DMS53 treated with DMSO at 0.1 percent for 48 hours (cell line): ENCODE measurements around the gene TRIO.

Experiments
- DNase-seq: peaks from one replicate; lab custom pipeline; 2025; ENCODE audit not compliant: unreplicated experiment; lab: John Stamatoyannopoulos, UW

The TRIO gene

DNA sequence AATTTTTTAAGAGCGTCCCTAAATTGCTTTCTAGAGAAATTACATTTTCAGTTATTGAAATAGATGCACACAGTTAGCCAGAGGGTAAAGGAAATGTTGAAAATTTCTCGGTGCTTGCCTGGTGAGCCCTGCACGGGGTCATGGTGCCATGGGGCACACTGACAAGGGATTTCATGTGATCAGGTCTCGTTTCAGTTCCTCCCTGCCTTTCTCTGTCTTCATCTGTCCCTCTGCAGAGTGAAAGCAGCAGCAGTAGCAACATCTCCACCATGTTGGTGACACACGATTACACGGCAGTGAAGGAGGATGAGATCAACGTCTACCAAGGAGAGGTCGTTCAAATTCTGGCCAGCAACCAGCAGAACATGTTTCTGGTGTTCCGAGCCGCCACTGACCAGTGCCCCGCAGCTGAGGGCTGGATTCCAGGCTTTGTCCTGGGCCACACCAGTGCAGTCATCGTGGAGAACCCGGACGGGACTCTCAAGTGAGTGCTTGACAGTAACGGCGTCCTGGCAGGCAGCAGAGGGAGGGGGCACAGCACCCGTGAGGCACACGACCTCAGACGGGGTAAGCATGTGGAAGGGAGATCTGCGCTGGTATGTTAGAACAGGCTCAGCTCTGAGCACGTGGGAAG lies 349.3 kb downstream of the TRIO start:
- no peak for DNase-seq

DNA sequence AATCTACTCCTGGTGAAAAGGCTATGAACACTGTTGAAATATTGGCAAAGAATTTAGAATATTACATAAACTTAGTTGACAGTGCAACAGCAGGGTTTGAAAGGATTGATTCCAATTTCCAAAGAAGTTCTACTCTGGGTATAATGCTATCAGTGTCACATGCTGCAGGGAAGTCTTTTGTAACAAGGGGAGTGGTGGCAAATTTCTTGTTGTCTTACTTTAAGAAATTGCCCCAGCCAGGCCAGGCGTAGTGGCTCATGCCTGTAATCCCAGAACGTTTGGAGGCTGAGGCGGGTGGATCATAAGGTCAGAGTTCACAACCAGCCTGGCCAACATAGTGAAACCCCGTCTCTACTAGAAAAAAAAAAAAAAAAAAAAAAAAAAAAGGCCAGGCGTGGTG lies 352.2 kb downstream of the TRIO start:
- DNase-seq = no peak

DNA sequence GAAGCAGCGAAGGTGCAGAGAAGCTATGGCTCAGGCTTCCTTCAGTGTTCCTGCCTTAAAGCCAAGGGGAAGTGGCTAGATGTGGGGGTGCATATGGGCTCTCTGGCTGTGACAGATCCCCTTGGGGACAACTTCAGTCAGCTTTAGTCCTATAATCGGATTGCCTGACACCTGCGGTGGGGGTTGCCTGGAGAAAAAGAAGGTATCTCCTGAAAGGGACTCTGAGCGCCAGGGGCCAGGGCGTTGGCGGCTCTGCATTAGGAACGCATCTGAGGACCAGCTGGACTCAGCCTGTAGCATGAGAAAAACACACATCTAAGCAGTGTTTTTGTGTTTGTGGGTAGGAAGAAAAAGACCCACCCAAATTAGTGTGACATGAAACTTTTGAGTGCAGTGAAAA lies 354.2 kb downstream of the TRIO start:
- DNase-seq = no peak

DNA sequence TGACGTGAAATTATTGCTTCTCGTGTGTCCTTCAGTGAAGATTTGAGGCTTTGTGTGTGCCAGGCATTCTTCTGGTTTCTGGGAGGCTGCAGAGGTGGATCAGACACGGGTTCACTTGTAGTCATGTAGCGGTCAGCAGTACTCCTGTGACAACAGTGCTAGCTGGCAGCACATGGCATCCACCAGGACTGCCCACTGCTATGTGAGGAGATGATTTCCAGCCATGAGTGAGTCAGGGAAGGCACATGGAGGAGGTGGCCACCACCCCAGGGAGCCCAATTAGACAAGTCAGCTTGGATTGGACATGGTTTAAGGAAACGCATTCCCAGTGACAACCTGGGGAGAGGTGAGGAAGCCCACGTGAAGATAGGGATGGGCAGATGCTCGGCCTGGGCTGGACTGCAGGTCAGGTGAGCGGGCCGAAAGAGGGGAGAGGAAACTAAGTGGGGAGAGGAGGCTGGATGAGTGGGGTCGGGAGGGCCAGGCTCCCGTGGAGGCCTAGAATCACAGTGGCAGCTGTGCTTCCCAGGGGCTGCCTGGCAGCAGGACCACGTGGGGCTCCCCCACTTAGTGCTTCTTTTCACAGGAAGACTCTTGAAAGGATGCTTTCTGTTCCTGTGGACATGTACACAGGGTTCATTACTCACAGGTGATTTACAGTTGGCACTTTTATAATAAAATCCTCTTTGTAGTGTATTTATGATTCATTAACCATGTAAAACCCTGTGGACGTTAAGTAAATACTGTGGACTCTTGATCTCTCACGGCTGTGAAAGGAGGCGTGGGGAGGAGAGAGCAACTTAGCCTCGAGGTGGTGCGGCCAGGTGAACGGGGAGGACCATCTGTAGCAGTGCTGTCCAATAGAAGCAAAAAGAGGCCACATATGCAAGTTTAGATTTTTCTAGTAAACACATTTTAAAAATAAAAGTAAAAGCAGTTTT lies 358.5 kb downstream of the TRIO start:
- DNase-seq = peak; percentile 65

DNA sequence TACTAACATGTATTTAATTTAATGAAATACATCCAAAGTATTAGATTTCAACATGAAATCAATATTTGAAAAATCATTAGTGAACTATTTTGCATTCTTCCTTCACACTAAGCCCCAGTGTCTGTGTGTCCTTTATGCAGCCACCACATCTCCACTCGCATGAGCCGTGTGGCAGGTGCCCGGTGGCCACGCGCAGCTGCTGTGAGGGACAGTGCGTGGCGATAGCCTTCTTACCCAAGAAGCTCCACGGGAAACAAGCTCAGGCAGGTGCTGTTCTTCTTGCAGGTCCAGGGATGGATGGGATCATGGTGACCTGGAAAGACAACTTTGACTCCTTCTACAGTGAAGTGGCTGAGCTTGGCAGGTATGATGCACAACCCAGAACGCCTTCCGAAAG lies 359.1 kb downstream of the TRIO start:
- no peak for DNase-seq

DNA sequence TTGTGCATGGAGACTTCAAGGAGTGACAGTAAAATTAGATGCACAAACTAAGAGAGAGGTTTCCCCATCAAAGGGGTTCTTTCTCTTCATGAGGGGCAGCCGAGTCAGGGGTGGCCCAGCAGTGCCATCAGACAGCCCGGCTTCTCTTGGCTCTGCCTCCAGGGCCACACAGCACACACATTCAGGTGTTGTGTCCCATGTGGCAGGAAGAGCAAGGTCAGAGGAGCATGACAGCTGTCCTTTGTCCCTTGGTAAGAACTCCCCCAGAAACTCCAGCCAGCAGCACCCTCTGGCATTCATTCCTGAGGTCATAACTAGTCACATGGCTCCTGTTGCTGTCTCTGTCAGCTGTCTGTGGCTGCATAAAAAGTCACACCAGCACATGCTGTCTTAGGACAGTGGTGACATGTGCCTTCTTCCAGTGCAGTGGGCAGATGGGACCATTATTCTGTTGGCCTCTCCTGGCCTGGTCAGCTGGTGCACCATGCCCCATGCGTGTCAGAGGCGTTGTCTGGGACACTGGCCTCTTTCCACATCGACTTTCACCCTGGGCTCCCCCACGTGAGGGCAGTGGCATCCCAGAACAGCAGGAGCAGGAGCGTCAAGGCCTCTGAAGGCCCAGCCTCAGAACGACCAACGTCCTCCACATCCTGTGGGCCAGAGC lies 360.0 kb downstream of the TRIO start:
- no peak for DNase-seq

DNA sequence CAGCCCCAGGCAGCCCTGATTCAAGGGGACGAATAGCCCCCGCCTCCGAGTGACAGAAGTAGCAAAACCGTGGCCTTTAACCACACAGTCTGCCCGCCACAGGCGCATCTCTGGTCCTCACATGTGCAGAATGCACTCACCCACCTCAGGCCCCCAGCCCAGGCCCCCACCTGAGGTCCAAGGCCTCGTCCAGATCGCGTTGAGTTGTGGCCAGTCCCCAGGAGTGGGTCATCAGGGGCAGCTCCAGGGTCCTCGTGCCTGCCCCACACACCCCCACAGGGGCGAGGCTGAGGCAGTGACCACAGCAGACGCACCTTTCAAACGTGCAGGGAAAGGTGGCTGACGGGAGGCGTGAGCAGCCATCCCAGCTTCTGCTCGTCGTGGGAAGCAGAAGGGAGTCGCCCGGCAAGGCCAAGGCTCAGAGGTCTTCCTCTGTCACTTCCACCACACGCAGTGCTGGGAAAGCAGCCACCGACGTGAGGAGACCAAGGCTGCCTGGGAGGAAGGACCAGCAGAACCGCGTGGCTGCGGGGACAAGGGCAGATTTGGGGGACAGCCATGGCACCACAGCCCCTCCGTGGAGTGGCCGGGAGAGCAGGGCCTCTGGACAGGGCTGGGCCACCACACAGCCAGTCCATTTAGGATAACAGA lies 360.7 kb downstream of the TRIO start:
- DNase-seq = no peak

DNA sequence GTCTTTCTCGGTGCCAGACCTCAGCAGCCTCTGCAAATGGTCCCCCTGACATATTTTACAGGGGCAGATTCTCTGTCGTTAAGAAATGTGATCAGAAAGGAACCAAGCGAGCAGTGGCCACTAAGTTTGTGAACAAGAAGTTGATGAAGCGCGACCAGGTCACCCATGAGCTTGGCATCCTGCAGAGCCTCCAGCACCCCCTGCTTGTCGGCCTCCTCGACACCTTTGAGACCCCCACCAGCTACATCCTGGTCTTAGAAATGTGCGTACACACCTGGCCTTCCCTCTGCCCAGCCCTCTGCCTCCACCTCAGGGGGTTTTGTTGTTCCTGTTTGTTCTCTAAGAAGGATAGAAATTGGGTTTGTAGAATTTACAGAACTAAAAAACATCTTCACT lies 361.2 kb downstream of the TRIO start:
- DNase-seq = no peak

DNA sequence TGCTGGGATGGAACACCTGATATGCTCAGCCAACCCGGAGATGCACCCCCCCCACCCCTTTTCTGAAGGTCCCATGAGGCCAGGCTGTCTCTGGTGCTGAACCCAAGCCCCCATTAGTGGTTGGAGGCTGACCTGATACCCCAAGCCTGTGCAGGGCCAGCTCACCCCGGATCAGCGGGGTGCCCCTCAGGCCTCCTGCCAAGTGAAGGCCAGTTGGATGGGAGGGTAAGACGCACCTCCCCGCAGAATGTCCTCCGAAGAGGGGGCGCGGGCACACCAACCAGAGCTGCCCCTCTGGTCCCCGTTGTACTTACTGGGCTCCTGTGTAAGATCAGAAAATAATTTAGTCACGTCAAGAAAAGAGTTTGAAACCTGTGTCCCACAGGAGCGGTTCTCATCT lies 361.7 kb downstream of the TRIO start:
- DNase-seq = no peak

DNA sequence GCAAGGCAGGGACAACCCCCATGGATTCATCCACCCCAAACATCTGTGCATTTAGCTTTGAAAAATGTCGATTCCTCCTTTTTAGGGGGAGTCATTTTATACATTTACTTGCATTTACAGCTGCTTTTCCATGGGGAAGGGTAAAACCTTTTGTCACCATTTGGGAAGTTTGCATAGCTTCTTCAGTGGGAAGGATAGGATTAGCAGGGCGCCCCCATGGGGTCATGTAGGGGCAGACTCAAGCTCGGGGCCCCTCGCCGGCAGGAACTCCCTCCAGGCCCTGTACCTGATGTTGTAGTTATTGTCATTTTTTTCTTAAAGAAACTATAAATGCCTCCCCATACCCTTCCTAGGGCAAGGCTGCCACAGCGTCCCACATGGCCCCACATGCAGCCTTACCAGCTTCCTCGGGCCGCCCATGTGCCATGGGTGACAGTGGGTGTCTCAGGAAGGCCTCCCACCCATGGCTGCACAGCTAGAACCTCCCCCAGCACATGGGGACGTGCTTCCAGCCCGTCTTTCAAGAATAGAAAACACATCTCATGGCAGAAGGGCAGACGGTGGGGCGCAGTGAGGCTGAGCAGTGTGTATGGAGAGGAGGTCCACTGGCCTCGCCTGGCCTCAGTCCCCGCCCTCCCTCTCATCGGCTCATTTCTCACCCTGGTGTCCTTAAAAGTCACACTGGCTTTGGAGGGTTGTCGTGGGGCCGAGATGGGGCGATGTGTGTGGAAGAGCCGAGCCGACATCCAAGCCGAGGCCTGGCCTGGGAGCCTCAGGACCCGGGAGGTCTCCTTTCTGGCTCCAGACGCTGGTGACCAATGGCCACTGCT lies 362.4 kb downstream of the TRIO start:
- no peak for DNase-seq

DNA sequence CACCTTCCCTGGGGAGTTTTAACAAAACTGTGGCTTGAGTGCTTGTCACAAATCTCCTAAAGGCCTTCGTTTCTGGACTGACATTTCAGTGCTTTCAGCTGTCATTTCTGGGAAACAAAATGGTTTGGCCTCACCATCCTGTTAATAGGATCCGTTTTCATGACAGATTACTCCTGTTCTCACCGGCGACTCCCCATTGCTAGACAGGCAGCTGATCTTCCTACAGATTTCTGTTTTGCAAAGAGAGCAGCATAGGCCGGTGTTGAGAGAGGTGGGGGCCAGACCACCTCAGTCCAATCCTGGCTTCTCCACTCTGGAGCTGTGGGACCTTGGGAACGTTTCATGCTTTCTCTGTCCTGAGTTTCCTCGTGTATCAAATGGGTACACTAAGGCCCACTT lies 363.0 kb downstream of the TRIO start:
- DNase-seq = no peak

DNA sequence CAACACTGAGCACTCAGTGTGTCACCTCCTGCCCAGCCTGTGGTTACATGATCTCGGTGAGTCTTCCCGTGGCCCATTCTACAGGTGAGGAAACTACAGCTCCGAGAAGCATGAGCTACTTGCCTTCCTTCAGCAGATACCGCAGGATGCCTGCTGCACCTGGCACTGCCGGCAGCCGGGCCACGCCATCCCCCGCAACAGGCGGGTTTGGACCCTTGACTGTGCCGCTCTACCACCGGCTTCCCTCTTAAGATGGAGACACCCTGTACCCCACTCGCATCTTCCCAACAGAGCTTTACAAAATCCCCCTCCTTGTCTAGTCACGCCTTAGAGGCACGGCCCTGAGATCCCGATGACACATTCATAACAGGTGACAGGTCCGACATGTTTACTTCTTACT lies 363.5 kb downstream of the TRIO start:
- DNase-seq = no peak

DNA sequence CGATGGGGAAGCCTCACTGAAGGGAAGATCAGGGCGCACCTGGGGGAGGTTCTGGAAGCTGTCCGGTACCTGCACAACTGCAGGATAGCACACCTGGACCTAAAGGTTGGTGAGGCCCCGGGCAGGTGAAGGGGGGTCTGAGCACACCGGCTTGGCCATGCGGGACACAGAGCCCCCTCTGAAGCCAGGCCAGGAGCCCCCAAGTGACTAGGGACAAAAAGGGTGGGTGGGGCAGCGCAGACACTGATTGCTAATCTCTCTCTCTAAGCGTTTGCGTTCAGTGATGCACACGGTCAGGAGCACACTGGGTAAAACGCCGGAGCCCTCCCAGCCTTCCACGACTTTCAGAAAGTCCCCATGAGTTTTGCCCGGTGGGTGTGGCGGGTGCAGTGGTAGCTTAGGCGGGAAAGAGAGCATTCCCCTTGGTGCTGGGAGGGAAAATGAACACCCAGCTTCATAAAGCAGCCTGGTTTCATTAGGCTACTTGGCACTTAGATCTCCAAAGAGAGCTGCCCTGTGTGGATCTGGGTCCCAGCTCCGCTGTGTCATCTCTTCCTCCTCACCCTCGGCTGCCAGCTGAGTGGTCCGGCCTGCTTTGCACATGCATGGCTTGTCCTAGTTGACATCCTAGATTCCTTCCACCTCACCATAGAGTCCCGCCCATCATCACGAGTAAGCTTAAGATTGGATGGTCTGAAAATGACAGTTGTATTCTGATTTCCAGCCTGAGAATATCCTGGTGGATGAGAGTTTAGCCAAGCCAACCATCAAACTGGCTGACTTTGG lies 364.2 kb downstream of the TRIO start:
- DNase-seq = no peak

DNA sequence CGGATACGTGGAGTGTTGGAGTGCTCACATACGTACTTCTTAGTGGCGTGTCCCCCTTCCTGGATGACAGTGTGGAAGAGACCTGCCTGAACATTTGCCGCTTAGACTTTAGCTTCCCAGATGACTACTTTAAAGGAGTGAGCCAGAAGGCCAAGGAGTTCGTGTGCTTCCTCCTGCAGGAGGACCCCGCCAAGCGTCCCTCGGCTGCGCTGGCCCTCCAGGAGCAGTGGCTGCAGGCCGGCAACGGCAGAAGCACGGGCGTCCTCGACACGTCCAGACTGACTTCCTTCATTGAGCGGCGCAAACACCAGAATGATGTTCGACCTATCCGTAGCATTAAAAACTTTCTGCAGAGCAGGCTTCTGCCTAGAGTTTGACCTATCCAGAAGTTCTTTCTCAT lies 364.9 kb downstream of the TRIO start:
- DNase-seq = no peak

DNA sequence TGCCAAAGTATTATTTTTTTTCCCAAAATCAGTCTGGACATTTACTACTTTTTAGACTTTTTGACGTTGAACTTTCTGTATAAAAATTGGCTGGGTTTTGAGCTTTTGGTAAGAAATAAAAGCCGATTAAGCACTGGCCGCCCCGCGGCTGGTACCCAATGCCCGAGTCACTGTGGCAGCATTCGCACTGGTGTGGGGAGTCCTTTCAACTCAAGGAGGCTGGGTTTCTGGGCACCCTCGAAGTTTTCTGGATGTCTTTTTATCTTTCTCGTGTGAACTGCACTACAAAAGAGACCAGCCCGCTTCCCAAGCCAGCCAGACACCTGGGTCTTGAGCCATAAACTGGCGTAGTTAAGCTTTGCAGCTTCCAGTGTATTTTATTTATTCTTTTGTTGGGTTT lies 366.4 kb downstream of the TRIO start:
- DNase-seq = no peak

DNA sequence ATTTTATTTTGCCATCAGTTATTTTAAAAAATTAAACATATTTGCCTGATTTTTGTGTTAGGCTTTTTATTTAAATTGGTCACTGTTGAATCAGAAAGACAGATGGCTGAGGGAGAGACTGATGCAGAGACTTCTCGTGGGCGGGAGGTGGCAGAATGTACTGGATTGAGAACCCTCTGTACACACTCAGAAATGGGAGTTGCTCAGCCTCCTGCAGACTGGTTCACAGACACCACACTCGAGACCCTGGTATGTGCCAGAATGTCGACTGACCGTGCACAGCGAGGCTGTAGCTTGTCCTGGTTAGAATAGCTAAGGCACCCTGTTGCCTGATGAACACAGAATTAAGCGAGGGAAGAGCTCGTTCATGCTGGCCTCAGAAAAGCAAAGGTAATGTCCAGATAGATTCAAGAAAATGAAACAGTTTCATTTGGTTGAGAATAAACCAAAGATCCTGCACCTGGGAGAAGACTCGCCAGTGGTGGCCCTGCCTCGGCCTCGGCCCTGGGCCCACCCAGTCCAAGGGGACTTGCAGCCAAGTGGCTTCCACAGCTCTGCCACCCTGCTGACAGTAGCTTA lies 367.1 kb downstream of the TRIO start:
- no peak for DNase-seq

DNA sequence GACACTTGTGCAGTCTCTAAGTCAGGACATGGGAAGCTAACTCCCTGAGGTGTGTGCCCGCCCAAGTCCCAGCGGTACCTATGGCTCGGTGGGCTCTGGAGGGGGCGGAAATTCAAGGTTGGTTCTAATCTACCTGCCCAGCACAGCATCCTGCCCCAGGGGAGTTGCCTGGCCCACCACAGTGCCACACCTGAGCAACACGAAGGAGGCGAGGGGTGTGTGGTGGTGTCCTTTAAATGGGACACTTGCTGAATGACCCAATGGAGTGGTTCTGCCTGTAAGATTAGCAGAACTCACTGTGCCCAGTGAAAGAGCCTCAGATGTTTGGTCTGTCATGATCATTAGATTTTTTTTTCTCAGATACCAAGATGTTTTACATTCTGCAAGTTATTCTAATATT lies 367.7 kb downstream of the TRIO start:
- no peak for DNase-seq

DNA sequence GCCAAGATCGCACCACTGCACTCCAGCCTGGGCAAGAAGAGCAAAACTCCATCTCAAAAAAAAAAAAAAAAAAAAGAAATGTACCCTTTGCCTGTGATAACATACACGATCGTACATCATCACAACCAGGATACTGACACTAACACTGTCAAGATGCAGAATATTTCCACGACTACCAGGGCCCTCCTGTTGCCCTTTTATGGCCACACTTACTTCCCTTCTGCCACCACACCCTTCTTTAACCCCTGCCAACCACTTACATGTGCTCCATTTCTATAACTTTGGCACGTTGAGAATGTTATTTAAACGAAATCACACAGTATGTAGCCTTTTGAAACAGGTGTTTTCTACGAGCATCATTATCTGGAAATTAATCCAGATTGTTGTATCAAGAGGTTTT lies 369.4 kb downstream of the TRIO start:
- no peak for DNase-seq

DNA sequence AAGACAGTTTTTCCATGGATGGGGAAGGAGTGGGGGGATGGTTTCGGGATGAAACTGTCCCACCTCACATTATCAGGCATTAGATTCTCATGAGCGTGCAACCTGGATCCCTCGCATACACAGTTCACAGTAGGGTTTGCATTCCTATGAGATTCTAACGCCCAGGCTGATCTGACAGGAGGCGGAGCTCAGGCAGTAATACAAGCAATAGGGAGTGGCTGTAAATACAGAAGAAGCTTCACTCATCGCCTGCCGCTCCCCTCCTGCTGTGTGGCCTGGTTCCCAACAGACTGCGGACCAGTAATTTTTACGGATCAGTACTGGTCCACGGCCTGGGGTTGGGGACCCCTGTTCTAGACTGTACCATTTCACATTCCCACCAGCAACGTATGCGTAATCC lies 370.1 kb downstream of the TRIO start:
- DNase-seq = no peak

DNA sequence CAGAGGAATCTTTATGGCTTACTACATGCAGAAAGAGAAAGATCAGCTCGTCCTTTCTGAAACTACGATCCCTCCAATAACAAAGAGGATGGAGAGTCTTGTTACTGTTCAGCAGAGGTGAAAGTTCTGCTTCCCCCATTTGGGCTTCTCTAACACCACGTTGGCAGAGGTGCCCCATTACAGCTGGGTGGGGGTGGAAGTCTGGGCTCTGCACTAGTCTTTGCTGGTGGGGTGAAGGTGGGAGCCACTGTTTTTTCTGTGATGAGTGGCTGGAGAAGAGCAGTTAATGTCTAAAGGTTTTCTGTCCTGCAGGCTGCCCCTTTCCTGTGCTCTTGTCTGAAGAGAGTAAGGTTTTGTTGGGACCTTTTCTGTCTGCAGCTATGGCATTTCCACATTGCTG lies 373.8 kb downstream of the TRIO start:
- no peak for DNase-seq
